ENCODE results near the gene ARHGEF2. TPM values are rescaled to one million over a fixed set of nuclear protein-coding genes. Genes with fewer than 3 reads are reported as not detected.

Gene ARHGEF2
- total and polyA plus RNA-seq, 2 donors (not counting 1 experiment from before 2014, with no cell fraction given): 241 to 245 TPM

- Histone ChIP-seq H4K20me1 (ENCODE audit: control insufficient read depth, insufficient read depth, low read length, poor library complexity, severe bottlenecking) (no peaks in the 10 kb centered on the region), H2AFZ (ENCODE audit: insufficient read depth, low read depth, low read length, poor library complexity, severe bottlenecking) (no peak within 1 kb of the TSS), H3K9me3 (ENCODE audit: control extremely low read depth in 1 of 3, control insufficient read depth in 2 of 3, insufficient read depth in 1 of 3, low read length in 2 of 3) (no peaks in the 10 kb centered on the region), H3K27ac (ENCODE audit: low read length in 2 of 2) (peak within 1 kb of the TSS; percentile 76 to 89), H3K4me2 (replicated peaks; ENCODE audit: low read depth, low read length, poor library complexity, severe bottlenecking) (peak within 1 kb of the TSS; percentile 43), H3K9ac (ENCODE audit: low read length) (peak within 1 kb of the TSS; percentile 25), H3K4me3 (ENCODE audit: control extremely low read depth in 1 of 5, extremely low read depth in 1 of 5, insufficient read depth in 1 of 5, low read depth in 2 of 5, low read length in 4 of 5) (no peak within 1 kb of the TSS), H3K4me1 (ENCODE audit: control insufficient read depth in 2 of 2, insufficient read depth in 2 of 2, low read length in 2 of 2) (peaks cover 78 to 81% of the 10 kb centered on the region in 2 donors), H3K79me2 (ENCODE audit: control insufficient read depth, insufficient read depth, low read length) (peaks cover 18% of the 10 kb centered on the region), H3K27me3 (replicated peaks in 1 of 4; ENCODE audit: control extremely low read depth in 1 of 4, control insufficient read depth in 3 of 4, insufficient read depth in 4 of 4, low read length in 3 of 4) (no peaks in the 10 kb centered on the region), H3K36me3 (replicated peaks in 1 of 2; ENCODE audit: control extremely low read depth in 1 of 2, control insufficient read depth in 1 of 2, extremely low read depth in 1 of 2, insufficient read depth in 2 of 2, low read length in 1 of 2) (no peaks in the 10 kb centered on the region)
- Mint-ChIP-seq H3K4me1 (peaks cover 75% of the 10 kb centered on the region), H3K4me3 (peak within 1 kb of the TSS; percentile 65), H3K27ac (peak within 1 kb of the TSS; percentile 92), H3K27me3 (no peaks in the 10 kb centered on the region), H3K9me3 (ENCODE audit: insufficient read depth) (no peaks in the 10 kb centered on the region)
- WGBS (ENCODE audit: insufficient coverage): 70% methylated on average over 6 of the region's 11 CpGs
- no peak for ATAC-seq (ENCODE audit: low read depth)
- no peak for TF ChIP-seq CTCF (IDR thresholded peaks at IDR 0.05)
- no peak for TF ChIP-seq EZH2 (IDR thresholded peaks at IDR 0.05; ENCODE audit: borderline replicate concordance, insufficient read depth, low read depth, low read length, poor library complexity, severe bottlenecking)
- ChIA-PET POLR2A (interaction anchor here (0.6 to 5.4 kb wide), 3 partner anchors 24 to 40 kb away, joined by 6 to 61 read pairs (median 7); partner anchors contain the start of gene ARHGEF2), CTCF (interaction anchor here (0.6 to 6.1 kb wide), 4 partner anchors 29 to 50 kb away, joined by 3 to 206 read pairs (median 99); partner anchors contain the start of gene ARHGEF2)
- DNase-seq: no peak
- intact Hi-C loops (cut with micrococcal nuclease): no loop called here
Observed at GRCh38 chr1:155940993-155941844, 37.1 kb downstream of the ARHGEF2 start, which contains the start of gene RXFP4. RXFP4 (plus strand) TSS chr1:155941638; CDS start chr1:155941710, 72 bp downstream.
